SW480 (cell line): ENCODE measurements around the gene TUB.

Source experiments
- DNase-seq: peaks from one replicate; pipeline ENCODE4 v3.0.0-alpha.2; 2016; ENCODE audit warnings: low spot score

TUB gene

GRCh38 chr11:8108421-8108820 lies 27.4 kb downstream of the TUB start:
- no peak for DNase-seq

DNA sequence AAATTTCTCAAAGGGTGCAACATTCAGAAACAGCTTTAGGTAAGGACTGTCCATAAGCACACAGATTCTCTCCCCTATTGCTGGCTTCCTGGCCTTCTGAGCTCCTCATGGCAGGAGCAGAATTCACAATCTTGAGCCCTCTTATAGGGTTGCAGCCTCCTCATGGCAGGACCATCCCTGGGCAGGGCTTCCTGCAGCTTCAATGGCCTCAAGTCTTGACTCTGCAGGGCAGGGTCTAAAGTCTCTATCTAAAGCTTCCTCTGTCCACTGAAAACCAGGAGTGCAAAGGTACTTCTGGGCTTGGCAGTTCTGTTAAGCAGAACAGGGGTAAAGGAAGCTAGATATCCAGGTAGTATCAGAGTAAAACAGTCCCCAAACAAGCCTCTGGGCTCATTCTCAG lies 28.7 kb downstream of the TUB start:
- no peak for DNase-seq

- DNase-seq: no peak
Observed at GRCh38 chr11:8110396-8110795, 29.4 kb downstream of the TUB start.

- no peak for DNase-seq
Observed at GRCh38 chr11:8111636-8112035, 30.6 kb downstream of the TUB start.

- DNase-seq: no peak
Observed at GRCh38 chr11:8122173-8122764, 41.3 kb downstream of the TUB start.

DNA sequence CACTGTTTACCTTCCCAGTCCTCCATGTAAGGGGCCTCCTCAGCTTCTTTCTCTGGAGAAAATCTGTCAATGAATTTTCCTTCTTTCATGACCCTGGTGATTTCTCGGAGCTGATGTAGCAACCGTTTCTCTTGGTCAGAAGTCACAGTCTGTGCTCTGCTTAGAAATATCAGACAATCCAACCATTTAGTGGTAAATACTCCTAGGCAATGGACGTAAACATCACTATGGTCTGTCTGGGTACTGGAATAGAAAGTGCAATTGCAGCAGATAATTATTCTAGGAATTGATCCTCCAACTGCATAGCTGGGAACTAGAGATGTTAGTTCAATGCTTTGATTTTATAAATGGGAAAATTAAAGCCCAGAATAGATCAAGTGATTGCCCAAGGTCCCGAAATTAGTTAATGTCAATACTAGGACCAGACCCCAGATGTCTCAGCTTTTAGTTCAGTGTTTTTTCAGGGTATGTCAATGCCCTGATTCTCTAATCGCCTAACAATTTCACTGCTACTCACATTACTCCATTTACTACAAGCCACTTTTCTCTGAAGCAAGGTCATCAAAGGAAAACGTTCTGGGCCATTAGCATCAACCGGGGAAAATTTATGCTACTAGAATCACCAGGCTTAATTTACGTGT lies 45.8 kb downstream of the TUB start:
- DNase-seq: no peak

DNA sequence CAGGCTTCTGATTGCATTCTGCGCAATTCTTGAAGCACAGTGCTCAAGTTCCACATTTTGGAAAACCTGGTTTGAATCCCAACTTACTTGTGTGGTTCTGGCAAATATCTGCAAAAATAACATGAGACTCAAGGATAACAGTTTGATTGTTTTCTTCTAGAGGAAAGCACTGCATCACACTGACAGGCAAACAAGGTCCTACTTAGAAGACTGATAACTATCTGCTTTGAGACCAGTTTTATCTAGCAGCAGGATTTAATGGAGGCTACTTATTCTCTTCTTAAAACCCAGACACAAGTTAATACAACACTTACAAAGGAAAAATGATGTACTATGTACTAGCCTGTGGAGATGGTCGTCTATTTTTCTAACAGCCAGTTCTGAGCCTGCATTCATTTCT lies 46.4 kb downstream of the TUB start:
- DNase-seq: no peak

DNA sequence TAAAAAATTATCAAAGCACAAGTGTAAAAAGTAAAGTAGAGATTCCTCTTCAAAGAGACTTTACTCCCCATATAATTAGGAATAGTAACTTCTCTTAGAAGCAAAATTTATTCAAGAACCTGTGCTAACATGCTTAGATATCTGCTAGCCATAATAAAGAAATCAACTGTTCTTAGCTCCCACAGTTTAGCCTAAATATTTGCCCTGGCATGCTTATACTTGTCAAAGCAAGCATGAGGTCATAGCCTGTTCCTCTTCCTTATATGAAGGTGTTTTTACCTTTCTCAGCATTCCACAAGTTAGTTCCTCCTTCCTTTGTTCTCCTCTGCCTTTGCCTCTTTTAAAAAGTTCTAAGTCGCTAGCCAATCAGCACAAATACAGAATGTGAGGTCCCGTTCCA lies 57.5 kb downstream of the TUB start:
- DNase-seq: no peak

GRCh38 chr11:8149726-8150125 lies 68.7 kb downstream of the TUB start:
- DNase-seq: no peak
